IPS-15b (cell line): Measurements from ENCODE around the gene ORC5.
"Not testable (repeated sequence)": the region's sequence is repeated elsewhere in the genome, so short reads cannot be mapped to it uniquely, and the experiment has no call there.

Source experiments
- H3K27me3 ChIP-seq: one replicate; pipeline ENCODE4 v1.6.1; 2013; ENCODE audit warnings: low read length; ENCODE audit not compliant: control insufficient read depth, insufficient read depth
- H3K36me3 ChIP-seq: one replicate; pipeline ENCODE4 v1.6.1; 2013; ENCODE audit warnings: low read length; ENCODE audit not compliant: control insufficient read depth, insufficient read depth
- H3K4me1 ChIP-seq: one replicate; pipeline ENCODE4 v1.6.1; 2013; ENCODE audit warnings: mild to moderate bottlenecking, low read length; ENCODE audit not compliant: control insufficient read depth, insufficient read depth
- H3K4me3 ChIP-seq: one replicate; pipeline ENCODE4 v1.5.1; 2013; ENCODE audit warnings: low read depth, low read length
- H3K9ac ChIP-seq: one replicate; pipeline ENCODE4 v1.6.1; 2013; ENCODE audit warnings: low read depth, mild to moderate bottlenecking, low read length
- H3K9me3 ChIP-seq: one replicate; pipeline ENCODE4 v1.6.1; 2013; ENCODE audit warnings: mild to moderate bottlenecking, low read length; ENCODE audit not compliant: control insufficient read depth, insufficient read depth

ORC5 gene

GRCh38 chr7:104179178-104179577, 28.6 kb downstream of the ORC5 start:
- Histone ChIP-seq H3K36me3 (peaks cover 9% of the 10 kb centered on the region), H3K9ac (no peak overlapping the region), H3K27me3 (no peaks in the 10 kb centered on the region), H3K4me1 (peaks cover 9% of the 10 kb centered on the region), H3K4me3 (no peak overlapping the region), H3K9me3 (peaks cover 10% of the 10 kb centered on the region)

GRCh38 chr7:104177565-104178083, 30.2 kb downstream of the ORC5 start:
- not testable (repeated sequence) for H3K9me3 ChIP-seq, H3K4me3 ChIP-seq, H3K36me3 ChIP-seq, H3K9ac ChIP-seq, H3K27me3 ChIP-seq, H3K4me1 ChIP-seq

- H3K9me3 ChIP-seq = peaks cover 10% of the 10 kb centered on the region
- H3K27me3 ChIP-seq = no peaks in the 10 kb centered on the region
- H3K36me3 ChIP-seq = no peaks in the 10 kb centered on the region
- H3K4me3 ChIP-seq = no peak overlapping the region
- no peak overlapping the region for H3K9ac ChIP-seq
- peaks cover 9% of the 10 kb centered on the region for H3K4me1 ChIP-seq
Observed at GRCh38 chr7:104176332-104176731, 31.5 kb downstream of the ORC5 start.

- Histone ChIP-seq H3K9ac (no peak overlapping the region), H3K4me3 (no peak overlapping the region), H3K36me3 (no peaks in the 10 kb centered on the region), H3K27me3 (no peaks in the 10 kb centered on the region), H3K4me1 (peaks cover 9% of the 10 kb centered on the region), H3K9me3 (peaks cover 10% of the 10 kb centered on the region)
Observed at GRCh38 chr7:104175361-104175984, 32.3 kb downstream of the ORC5 start.

GRCh38 chr7:104174798-104175197, 33.0 kb downstream of the ORC5 start:
- Histone ChIP-seq H3K36me3 (no peaks in the 10 kb centered on the region), H3K4me3 (no peak overlapping the region), H3K9me3 (peaks cover 7% of the 10 kb centered on the region), H3K27me3 (no peaks in the 10 kb centered on the region), H3K4me1 (peaks cover 9% of the 10 kb centered on the region), H3K9ac (no peak overlapping the region)

GRCh38 chr7:104162081-104162480, 45.7 kb downstream of the ORC5 start:
- H3K36me3 ChIP-seq = no peaks in the 10 kb centered on the region
- no peaks in the 10 kb centered on the region for H3K4me1 ChIP-seq
- no peak overlapping the region for H3K9ac ChIP-seq
- H3K4me3 ChIP-seq = no peak overlapping the region
- no peaks in the 10 kb centered on the region for H3K9me3 ChIP-seq
- H3K27me3 ChIP-seq = no peaks in the 10 kb centered on the region

GRCh38 chr7:104161244-104161643, 46.6 kb downstream of the ORC5 start:
- Histone ChIP-seq H3K27me3 (no peaks in the 10 kb centered on the region), H3K36me3 (no peaks in the 10 kb centered on the region), H3K4me3 (no peak overlapping the region), H3K9me3 (no peaks in the 10 kb centered on the region), H3K9ac (no peak overlapping the region), H3K4me1 (no peaks in the 10 kb centered on the region)

GRCh38 chr7:104160375-104160774, 47.4 kb downstream of the ORC5 start:
- H3K9me3 ChIP-seq = no peaks in the 10 kb centered on the region
- no peak overlapping the region for H3K9ac ChIP-seq
- H3K4me3 ChIP-seq = no peak overlapping the region
- H3K36me3 ChIP-seq = no peaks in the 10 kb centered on the region
- H3K4me1 ChIP-seq = no peaks in the 10 kb centered on the region
- H3K27me3 ChIP-seq = no peaks in the 10 kb centered on the region

GRCh38 chr7:104156842-104157277, 51.0 kb downstream of the ORC5 start:
- Histone ChIP-seq H3K4me1 (no peaks in the 10 kb centered on the region), H3K27me3 (no peaks in the 10 kb centered on the region), H3K9me3 (no peaks in the 10 kb centered on the region), H3K9ac (no peak overlapping the region), H3K4me3 (no peak overlapping the region), H3K36me3 (no peaks in the 10 kb centered on the region)

- H3K4me3 ChIP-seq = no peak overlapping the region
- H3K27me3 ChIP-seq = no peaks in the 10 kb centered on the region
- H3K4me1 ChIP-seq = no peaks in the 10 kb centered on the region
- H3K9me3 ChIP-seq = no peaks in the 10 kb centered on the region
- H3K9ac ChIP-seq = no peak overlapping the region
- H3K36me3 ChIP-seq = no peaks in the 10 kb centered on the region
Observed at GRCh38 chr7:104153287-104153686, 54.5 kb downstream of the ORC5 start.

GRCh38 chr7:104152468-104152867, 55.3 kb downstream of the ORC5 start:
- Histone ChIP-seq H3K27me3 (no peaks in the 10 kb centered on the region), H3K36me3 (no peaks in the 10 kb centered on the region)

GRCh38 chr7:104150470-104150869, 57.3 kb downstream of the ORC5 start:
- no peaks in the 10 kb centered on the region for H3K9me3 ChIP-seq
- no peaks in the 10 kb centered on the region for H3K36me3 ChIP-seq
- H3K27me3 ChIP-seq = no peaks in the 10 kb centered on the region
- no peak overlapping the region for H3K9ac ChIP-seq
- no peak overlapping the region for H3K4me3 ChIP-seq
- no peaks in the 10 kb centered on the region for H3K4me1 ChIP-seq

More at GRCh38 chr7:104152468-104152867, 55.3 kb downstream of the ORC5 start:
- Histone ChIP-seq H3K9me3 (no peaks in the 10 kb centered on the region), H3K9ac (no peak overlapping the region), H3K4me1 (no peaks in the 10 kb centered on the region), H3K4me3 (no peak overlapping the region)
